CD1c-positive myeloid dendritic cell (primary cell): Measurements from ENCODE around the gene MAML2.
"Not testable (repeated sequence)": the region's sequence is repeated elsewhere in the genome, so short reads cannot be mapped to it uniquely, and the experiment has no call there.

Source experiments
- DNase-seq: peaks from one replicate; pipeline ENCODE4 v3.0.0-alpha.2; 2016; ENCODE audit errors: extremely low spot score

MAML2 gene

DNA sequence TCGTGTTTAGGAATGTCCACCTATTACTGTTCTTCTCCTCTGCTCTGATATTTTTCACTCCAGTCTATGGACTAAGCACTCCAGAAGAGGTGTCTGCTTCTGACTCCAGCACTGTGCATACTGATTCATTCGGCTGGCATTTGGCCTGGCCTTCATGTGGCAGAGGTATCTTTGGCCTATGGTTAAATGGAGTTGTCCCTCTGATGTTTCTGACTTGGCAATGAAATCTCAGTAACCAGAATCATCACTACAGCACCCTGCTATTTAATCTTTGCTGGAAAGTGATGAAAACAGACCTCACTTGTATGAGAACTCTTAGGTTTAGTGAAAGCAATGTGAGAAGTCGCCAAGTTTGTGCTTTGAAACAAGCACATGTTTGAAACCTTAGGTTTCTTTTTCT is 155.2 kb downstream of the MAML2 start:
- no peak for DNase-seq

DNA sequence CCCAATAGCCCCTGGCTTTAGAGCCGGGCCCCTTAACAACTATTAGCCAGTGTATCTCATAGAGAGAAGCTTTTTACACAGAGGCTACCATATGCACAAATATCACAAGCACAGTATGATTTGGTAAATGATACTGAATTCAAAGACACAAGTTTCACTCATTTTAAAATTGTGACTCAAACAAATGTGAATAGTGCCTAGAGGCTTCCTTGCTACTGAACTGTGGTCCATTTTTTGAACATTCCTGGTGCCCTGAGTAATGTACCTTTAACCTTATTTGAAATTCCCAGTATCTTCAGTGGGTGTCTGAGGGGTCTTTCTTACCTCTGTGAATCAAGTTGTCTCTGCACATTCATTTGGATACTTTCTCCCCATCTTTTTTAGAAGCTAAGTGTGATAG is 156.2 kb downstream of the MAML2 start:
- no peak for DNase-seq

DNA sequence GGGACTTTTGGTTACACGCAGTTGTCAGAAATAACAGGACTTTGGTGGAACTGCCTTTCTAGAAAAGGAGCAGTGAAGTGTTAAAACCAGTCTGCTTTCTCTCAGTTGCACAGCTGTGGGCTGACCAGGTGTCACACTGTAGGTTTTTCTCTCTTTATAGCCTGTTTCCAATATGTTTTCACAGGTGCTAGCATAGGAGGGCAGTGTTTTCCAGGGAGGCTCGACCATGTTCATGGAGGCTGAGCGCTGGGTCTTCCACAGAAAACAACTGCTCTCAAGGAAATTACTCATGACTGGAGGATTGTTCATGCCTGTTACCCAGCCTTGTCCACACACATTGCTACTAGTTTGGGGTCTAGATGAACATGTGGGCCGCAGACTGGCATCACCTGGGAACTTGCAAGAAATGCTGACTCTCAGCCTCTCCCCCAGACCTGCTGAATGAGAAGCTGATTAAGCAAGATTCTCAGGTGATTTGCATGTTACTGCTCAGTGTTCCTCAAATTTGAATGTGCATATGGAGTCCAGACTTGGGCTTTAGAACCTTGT is 157.7 kb downstream of the MAML2 start:
- no peak for DNase-seq

DNA sequence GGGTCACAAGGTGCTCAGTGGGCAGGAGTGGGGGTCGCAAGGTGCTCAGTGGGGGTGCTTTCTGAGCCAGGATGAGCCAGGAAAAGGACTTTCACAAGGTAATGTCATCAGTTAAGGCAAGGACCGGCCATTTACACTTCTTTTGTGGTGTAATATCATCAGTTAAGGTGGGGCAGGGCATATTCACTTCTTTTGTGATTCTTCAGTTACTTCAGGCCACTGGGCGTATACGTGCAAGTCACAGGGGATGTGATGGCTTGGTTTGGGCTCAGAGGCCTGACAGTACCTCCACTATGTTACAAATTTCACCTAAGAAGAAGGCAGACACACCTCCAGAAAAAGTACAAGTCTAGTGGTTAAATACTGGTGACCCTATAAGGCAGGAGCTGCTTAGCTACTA is 162.1 kb downstream of the MAML2 start:
- DNase-seq = not testable (repeated sequence)

DNA sequence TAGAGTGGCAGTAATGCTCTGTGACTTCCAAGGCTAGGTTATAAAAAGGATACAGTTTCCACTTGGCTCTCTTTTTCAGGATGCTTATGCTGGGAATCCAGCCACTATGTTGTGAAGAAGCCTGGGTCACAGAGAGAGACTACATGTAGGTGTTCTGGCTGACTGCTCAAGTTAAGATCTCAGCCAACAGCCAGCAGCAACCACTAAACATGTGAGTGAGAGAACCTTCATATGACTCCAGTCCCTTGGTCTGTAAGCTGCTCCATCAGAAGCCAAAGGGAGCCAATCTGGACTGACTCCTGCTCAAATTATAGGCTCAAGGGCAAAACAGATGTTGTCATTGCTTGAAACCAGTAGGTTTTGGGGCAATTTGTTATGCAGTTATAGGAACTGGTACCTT is 162.7 kb downstream of the MAML2 start:
- DNase-seq = no peak

DNA sequence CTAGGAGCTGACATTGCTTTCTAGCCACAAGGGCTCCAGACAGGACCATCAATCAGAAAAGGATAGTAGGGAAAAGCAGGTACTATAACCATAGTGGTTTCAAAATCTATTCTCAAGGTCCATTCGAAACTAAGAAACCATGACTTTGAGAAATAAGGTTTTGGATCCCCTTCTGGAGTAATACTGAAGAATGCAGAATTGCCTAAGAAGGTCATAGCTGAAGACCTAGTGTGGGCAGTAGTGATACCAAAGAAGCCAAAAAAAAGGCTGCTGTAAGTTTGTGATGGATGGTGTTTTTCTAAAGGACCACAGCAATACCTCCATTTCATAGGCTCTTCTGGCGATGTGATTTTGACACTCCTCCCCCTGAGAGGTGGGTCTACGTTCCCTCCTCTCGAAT is 163.1 kb downstream of the MAML2 start:
- DNase-seq = no peak

DNA sequence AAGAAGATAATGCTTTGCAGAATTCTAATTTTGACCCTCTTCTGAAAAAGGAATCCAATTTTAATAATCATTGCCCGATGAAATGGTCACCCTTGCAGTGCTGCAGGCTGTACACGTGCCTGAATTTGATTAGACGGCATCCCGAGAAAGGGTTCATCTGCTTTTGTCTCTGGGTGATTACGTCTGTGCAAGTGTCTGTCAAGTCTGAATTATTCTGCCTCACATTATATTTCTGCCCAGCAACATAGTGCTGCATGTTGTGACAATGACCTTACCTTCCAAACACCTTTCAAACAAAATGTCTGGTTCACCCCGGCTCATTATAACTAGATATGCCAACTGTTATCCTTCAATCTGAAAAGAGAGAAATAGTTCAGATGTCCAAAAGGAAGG is 164.1 kb downstream of the MAML2 start:
- DNase-seq = no peak

DNA sequence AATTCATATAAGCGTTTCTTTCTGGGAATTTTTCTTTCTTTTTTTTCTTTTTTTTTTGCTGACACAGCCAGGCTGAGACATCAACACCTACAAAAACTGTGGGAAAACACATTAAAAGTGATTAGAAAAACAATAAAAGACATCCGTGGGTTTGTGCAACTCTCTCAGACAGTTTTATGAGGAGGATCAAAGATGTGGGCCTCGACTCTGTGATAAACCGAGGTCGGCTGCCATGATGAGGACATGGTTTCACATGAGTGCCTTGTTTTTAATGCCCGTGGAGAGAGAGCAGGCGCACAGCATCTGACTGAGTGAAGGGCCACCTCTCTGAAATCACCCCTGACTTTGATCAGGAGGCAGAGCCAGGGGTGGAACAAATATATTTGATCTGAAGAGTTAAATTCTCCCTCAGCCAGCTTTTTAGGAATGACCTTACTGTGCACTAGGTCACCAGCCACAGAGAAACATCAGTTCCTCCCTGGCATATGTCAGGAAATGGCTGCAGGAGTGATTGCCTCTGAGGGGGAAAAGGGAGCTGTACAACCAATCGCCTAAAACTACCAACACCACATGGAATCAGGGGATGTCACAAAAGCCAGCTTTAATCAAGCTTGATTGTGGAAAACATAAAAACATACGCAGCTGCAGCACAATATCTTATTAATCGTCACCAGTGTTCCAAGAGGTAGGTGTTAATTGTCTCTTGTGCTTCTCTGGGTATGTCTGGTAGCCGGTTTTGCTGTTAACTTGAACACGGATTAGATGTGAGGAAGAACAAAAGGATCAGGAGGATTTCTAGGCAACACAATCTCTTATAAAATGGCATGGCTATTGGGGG is 164.7 kb downstream of the MAML2 start:
- DNase-seq = no peak

DNA sequence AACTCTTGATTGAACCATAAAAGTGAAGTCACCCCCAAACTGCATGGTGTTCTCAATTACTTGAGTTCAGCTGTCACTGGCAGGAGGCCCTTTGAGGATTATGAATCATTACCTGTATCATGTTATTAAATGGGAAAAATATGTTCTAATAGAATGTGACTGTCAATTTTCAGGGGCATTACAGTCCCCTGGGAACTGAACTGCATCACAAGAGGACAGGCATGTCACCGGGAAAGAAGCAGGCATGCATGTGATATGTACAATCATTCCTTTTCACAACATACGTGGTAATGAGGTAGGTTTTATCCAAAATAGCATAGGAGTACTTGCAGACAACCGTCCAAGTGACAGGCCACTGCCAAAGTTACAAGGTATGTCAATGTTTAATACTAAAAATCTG is 165.8 kb downstream of the MAML2 start:
- DNase-seq = no peak

DNA sequence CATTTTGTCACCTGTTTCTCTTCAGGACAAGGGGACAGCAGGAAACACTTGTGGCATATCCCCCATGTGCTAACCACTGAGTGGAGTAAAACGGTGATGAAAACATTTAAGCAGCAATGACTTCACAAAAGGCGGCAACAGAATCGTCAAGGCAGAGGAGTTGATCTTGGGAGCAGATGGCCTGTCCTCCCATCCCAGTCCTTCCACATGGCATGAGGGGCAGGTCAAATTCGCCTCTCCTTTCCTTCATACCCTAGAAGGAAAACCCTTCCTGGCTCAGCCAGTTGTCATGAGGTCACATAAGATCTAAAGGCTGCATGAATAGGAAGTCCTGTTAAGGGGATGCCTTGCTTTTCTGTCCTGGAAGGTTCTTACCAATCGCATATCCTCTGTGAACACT is 169.1 kb downstream of the MAML2 start:
- DNase-seq = no peak

DNA sequence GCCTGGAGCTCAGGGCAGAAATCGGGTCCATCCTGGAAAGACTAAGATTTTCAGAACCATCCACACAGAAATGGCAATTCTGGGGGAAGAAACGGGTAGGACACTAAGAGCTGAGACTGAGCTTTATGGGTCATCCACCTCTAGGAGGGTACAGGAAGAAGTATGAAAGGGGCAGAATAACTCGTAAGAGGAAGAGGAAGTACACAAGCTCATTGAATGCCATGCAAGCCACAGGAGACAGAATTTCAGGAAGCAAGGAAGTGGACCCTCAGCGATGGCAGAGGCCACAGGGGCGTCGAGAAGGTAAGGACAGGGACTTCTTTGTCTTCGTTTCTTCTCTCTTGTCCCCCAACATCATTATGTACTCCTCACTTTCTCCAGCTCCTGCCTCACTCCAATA is 169.6 kb downstream of the MAML2 start:
- peak; percentile 43 for DNase-seq

DNA sequence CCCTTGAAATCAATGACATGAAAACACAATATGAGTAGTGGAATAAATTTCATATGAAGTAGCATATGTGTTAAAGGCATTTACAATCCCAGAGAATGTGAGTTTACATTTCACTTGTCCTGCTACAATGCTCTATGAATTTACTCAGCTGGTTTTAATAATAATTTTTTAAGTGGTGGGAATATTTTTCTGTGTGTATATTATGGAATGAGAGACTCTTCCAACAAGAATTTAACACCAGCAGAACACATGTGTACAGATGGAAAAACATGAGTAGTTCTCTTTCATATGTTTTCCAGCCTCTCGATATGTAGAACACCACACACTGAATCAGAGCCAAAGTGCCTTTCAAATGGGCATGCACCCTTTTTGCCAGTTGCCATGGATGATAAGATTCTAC is 170.4 kb downstream of the MAML2 start:
- no peak for DNase-seq

DNA sequence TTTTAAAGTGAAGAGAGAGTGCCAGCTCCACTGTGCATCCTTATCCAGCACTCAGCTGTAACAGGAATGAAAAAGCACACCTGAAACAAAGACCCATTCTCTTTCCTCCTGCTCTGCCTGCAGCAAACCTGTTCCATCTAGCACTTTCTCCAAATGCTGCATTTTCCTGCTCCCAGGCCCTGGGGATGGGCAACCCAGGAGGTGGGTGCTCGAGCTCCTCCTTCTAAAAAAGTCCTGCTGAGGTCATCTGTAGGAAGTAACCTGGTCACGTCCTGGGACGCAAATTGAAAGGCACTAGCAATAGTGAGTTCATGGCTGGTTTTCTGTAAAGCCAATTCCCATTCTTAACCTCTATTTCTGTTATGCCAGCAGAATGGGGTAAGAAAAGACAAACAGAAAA is 173.7 kb downstream of the MAML2 start:
- no peak for DNase-seq

DNA sequence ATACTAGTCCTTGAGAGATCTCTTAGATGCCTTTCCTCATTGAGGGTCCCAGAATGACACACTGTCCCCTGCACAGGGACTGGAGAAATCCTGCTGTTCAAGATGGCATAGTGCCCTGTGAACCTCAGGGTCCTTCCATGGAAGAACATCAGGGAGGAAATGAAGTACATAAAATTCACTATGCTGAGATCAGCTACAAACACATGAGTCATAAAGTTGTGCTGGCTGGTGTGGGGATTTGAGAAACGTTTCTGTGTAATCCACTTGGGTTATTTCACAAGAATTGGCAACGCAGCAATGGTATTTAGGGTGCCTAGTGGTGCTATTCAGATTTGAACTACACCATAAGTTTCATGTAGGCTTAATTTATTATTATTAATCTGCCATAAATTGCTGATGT is 174.4 kb downstream of the MAML2 start:
- DNase-seq = peak; percentile 82

DNA sequence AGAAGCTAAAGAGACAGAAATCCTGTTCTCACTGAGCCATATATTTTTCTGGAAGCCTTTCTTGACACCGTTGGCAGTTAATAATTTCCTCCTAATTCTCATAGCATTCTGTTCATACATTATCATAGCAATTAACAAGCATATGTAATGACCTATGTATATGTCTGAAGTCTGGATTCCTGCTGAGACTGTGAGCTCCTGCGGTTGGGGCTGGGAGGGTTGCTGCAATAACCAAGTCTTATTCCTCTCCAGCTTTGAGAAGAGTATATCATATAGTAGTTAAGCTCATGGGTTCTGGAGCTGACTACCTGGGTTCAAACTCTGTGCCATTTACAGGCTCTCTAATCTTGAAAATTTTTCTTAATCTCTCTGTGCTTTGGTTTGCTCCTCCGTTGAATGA is 175.2 kb downstream of the MAML2 start:
- DNase-seq = no peak

DNA sequence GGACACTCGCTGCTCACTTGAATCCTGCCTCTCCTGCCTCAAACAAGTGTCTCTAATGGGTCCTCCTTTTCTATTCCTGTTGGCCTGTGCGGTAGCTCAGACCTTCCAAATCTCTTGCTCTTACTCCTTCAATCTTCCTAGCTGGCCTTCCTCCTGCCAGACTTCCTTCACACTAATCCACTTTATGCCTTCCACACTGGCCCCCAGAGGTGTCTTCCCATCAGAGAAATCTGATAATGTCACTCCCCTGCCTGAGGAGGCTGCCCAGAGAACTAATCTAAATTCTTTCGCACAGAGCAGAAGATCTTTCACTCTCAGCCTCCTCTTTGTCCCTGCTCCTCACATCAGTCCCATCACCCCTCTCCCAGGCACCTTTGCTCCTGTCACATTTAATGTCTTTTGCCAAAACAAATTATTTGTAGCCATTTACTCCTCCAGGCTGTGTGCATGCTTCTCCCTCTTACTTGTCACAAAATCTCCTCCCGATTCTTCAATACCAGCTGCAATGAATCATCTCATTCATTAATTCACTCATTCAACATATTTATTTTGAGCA is 175.7 kb downstream of the MAML2 start:
- DNase-seq = no peak

DNA sequence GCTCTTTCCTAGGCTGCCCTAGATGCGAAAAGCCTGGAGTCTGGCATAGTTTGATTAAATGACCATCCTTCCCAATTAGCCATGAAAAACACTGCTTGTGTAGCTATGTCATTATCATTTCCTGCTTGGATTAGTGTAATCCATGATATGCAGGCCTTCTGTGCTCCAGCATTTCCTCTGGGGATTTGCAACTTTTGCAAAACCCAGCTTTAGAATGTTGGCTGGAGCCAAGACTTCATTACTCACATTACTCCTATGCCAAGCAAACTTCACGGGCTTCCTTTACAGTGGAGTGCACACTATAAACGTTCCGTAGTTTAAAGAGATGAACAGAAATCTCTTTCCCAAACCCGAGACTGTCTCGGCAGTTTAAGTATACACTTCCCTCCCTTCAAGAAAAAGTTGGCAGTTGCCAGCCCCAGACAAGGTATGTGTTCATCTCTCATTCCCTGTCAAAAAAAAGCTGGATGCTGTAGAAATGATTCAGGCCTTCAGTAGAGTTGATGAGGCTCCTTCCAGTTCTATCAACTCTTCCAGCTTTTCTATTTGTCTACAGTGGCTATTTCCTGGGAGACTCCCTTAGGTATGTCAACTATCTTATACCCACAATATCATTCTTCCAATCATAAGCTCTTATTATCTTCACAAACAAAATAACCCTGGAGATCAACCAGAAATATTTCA is 180.0 kb downstream of the MAML2 start:
- DNase-seq = no peak

DNA sequence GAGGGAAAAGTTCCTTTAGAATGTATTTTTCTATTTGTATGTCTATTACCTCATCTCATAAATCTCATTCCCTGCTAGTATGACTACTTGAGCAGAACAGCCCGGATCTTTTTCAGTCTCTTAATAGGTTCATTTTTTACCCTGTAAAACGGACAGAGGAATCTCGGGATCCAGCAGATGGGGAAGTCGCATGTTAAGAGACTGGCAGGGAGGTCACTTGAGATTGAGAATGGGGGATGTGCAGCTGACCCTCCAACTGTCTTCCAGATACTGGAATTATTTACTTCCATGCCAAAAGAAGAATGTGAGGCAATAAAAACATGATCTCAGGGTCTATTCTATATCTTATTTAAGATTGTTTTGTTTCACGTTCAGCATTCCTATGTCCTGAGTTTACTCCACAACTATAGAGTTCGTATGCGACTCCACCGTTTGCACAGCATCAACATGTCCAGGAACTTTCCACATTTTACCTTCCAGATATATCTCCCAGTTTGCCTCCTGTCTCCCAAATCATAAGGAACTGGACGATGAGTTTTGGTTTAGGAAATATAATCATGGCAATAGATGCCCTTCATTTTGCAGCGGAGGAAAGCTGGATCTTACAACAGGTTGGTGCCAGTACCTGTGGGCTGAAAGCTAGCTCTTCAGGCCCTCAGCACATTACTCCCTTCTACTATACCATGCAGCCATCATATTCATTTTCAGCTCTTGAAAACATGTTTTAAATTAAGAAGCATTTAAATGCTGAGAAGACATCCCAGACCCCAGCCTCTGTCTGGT is 181.5 kb downstream of the MAML2 start:
- DNase-seq = no peak

DNA sequence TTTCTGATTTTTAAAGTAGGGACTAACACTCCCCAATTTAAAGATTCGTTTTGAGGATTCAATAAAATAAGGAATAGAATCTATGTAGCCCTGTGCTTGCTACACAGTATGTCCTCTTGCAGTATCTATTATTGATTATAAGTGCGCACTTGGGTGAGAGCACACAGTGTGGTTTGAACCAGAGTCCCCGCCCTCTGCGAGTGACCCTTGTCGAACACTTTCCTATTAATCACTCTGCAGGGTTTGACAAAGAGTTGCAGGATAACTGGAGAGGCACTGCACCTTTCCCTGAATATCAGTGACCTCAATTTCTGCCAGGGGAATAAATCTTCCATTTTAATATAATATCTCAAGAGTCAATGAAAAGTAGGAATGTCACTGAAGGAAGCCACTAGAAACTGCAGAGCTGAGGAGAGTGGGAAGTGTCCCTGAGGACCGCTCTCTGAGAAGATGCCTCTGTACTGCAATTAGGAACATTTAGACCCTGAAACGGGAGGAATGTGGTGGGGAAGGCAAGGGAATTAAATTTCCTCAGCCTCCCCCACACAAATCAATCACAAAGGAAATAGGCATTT is 182.2 kb downstream of the MAML2 start:
- no peak for DNase-seq

DNA sequence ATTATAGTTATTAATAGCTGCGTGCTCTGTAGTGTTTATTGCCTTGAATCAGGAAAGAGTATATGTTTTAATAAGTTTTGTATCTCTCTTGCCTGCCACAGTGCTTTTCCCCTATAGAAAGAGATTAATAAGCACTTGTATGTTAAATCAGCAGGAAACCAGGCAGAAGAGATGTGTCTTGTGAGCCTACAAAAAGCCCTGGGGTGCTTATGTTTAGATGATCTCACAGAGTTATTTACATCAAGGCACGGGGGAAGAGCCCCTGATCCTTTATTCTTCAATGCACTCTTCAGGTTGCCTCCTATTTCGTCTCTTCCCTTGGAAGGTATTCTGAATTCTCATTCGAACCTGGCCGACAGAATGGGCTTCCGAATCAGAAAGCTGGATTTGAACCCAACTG is 183.0 kb downstream of the MAML2 start:
- no peak for DNase-seq

DNA sequence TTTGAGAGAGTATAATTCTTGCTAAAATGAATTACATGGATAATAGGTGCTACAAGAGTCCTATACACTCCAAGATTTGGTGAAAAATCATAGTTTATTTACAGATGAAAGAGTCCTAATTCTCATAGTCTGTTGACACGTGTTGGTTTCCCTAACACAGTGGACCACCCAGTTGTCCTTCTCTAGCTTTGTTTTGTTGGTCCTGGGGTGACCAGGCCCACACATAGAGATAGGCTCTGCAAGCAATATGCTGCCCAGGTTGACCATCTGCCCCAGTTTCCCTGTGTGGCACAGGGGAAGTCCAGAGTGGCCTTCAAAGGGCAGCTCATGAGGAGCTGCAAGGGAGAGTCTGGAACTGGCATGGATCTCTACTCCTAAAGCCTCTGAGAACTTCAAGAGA is 184.9 kb downstream of the MAML2 start:
- DNase-seq = no peak

DNA sequence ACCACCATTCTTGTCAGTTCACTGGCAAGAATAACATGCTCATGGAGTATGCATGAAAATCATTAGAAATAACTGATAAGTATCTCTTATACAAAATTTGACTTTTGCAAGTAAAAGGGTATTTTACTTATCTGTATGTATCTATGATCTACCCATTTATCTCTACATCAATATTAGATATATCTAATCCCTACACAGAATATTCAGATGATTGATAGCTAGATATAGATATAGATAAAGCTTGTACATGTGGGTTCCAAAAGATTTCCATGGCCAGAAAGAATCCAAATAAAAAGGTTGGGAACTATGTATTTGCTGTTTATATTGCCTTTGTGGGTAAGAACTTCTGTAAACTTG is 185.5 kb downstream of the MAML2 start:
- no peak for DNase-seq
